GM12891 (cell line): ENCODE data around the gene HSD17B11.

Experiments used
- DNase-seq: peaks from one replicate; pipeline ENCODE4 v3.0.0; 2011; ENCODE audit warnings: low spot score; ENCODE audit not compliant: insufficient read length
- FAIRE-seq: peaks from 2 replicates; lab custom pipeline; 2011; peaks lifted over from hg19 to GRCh38; lab: Jason Lieb, UNC
- PAX5 ChIP-seq: IDR thresholded peaks from 2 replicates; pipeline ENCODE4 v1.6.1; 2011; ENCODE audit warnings: low read length, moderate library complexity, mild to moderate bottlenecking; ENCODE audit not compliant: insufficient read depth, severe bottlenecking
- POLR2A ChIP-seq: IDR thresholded peaks from 2 replicates; pipeline ENCODE4 v1.6.1; 2011; ENCODE audit warnings: low read depth, low read length, control low read depth
- POLR2AphosphoS5 ChIP-seq: IDR thresholded peaks from 2 replicates; pipeline ENCODE4 v1.6.1; 2011; ENCODE audit warnings: low read depth, low read length, control low read depth
- POU2F2 ChIP-seq: IDR thresholded peaks from 2 replicates; pipeline ENCODE4 v1.6.1; 2011; ENCODE audit warnings: low read depth, mild to moderate bottlenecking, control low read depth, low read length, moderate library complexity
- SPI1 ChIP-seq: IDR thresholded peaks from 2 replicates; pipeline ENCODE4 v1.6.1; 2011; ENCODE audit warnings: low read depth, low read length, control low read depth
- TAF1 ChIP-seq: IDR thresholded peaks from 2 replicates; pipeline ENCODE4 v1.6.1; 2011; ENCODE audit warnings: low read depth, low read length, control low read depth

The HSD17B11 gene

GRCh38 chr4:87382931-87383330 lies 8.1 kb downstream of the HSD17B11 start:
- no peak for DNase-seq
- no peak for TF ChIP-seq POLR2A
- no peak for TF ChIP-seq TAF1
- TF ChIP-seq PAX5, result no peak
- no peak for TF ChIP-seq POLR2AphosphoS5
- no peak for TF ChIP-seq SPI1
- no peak for TF ChIP-seq POU2F2
- FAIRE-seq, result no peak

- FAIRE-seq (no peak), DNase-seq (no peak)
- TF ChIP-seq POU2F2 (no peak), TAF1 (no peak), PAX5 (no peak), SPI1 (no peak), POLR2AphosphoS5 (no peak), POLR2A (no peak)
Observed at GRCh38 chr4:87382116-87382515, 8.9 kb downstream of the HSD17B11 start.

- no peak for FAIRE-seq
- TF ChIP-seq PAX5 (no peak), POLR2A (no peak), TAF1 (no peak), POU2F2 (no peak), SPI1 (no peak), POLR2AphosphoS5 (no peak)
Observed at GRCh38 chr4:87377816-87378215, 13.2 kb downstream of the HSD17B11 start.

DNA sequence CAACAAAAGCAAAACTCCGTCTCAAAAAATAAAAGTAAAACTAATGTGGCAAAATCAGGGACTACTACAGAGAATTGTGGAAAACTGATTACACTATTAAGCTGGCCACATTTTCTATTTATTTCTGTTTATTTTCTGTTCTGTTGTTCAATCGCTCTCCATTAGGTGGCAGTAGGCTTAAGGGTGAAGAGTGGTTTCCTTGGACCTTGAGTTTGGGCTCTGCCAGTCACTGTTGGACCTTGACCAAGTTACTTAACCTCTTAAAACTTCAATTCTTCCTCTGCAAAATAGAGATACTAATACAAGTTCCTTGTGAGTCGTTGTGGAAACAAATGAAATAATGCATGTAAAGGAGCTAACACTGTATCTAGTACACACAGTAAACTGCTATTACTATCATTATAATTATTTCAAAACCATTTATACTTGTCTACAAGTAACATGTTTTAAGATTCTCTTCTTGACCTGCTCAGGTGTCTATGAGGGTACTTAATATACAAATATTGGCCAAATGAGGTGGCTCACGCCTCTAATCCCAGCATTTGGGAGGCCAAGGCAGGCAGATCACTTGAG lies 15.2 kb downstream of the HSD17B11 start:
- no peak for DNase-seq

More at GRCh38 chr4:87377816-87378215, 13.2 kb downstream of the HSD17B11 start:
- DNase-seq, result no peak

GRCh38 chr4:87370068-87370467 lies 20.9 kb downstream of the HSD17B11 start:
- FAIRE-seq (no peak), DNase-seq (no peak)
- no peak for TF ChIP-seq POU2F2
- TF ChIP-seq POLR2AphosphoS5, result no peak
- TF ChIP-seq PAX5, result no peak
- no peak for TF ChIP-seq TAF1
- no peak for TF ChIP-seq POLR2A
- no peak for TF ChIP-seq SPI1

More for the DNA sequence above, 15.2 kb downstream of the HSD17B11 start:
- TF ChIP-seq POLR2AphosphoS5 (no peak), POU2F2 (no peak), POLR2A (no peak), TAF1 (no peak)
- peak; percentile 78 for FAIRE-seq

GRCh38 chr4:87366521-87367162 lies 24.3 kb downstream of the HSD17B11 start:
- DNase-seq (no peak), FAIRE-seq (no peak)
- no peak for TF ChIP-seq POLR2A
- TF ChIP-seq SPI1, result no peak
- TF ChIP-seq POLR2AphosphoS5, result no peak
- TF ChIP-seq TAF1, result no peak
- TF ChIP-seq POU2F2, result no peak
- TF ChIP-seq PAX5, result no peak

- TF ChIP-seq TAF1, result no peak
- TF ChIP-seq SPI1, result no peak
- TF ChIP-seq POLR2A, result no peak
- no peak for TF ChIP-seq POLR2AphosphoS5
- TF ChIP-seq PAX5, result no peak
- no peak for TF ChIP-seq POU2F2
- DNase-seq (no peak), FAIRE-seq (no peak)
Observed at GRCh38 chr4:87365348-87365747, 25.6 kb downstream of the HSD17B11 start.

DNA sequence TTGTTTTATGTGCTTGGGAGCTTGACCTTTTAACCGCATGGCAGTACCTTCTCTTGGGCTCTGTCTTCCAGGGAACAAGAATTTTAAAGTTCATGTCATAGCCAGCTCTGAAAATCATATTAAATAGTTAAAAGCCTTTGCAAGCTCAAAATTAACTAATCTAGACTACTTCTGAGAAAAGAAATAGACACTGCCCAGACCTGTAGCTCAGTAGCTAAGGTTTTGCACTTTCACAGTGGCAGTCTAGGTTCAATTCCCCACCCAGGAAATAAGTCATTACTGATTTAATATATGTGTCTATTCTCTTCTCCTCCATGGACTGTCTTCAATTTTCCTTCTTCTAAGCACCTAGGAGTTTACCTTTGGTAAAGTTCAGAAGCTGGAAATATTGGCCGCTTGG lies 27.4 kb downstream of the HSD17B11 start:
- TF ChIP-seq POLR2AphosphoS5 (no peak), POLR2A (no peak), SPI1 (no peak), TAF1 (no peak), POU2F2 (no peak), PAX5 (no peak)
- DNase-seq, result no peak
- no peak for FAIRE-seq

- TF ChIP-seq SPI1, result no peak
- no peak for TF ChIP-seq POU2F2
- no peak for TF ChIP-seq POLR2AphosphoS5
- no peak for TF ChIP-seq TAF1
- no peak for TF ChIP-seq POLR2A
- TF ChIP-seq PAX5, result no peak
- FAIRE-seq (peak; percentile 52), DNase-seq (no peak)
Observed at GRCh38 chr4:87360338-87360935, 30.6 kb downstream of the HSD17B11 start.
